ENCODE results near the gene NBPF1.
"Not testable (repeated sequence)": the region's sequence is repeated elsewhere in the genome, so short reads cannot be mapped to it uniquely, and the experiment has no call there.

The NBPF1 gene

DNA sequence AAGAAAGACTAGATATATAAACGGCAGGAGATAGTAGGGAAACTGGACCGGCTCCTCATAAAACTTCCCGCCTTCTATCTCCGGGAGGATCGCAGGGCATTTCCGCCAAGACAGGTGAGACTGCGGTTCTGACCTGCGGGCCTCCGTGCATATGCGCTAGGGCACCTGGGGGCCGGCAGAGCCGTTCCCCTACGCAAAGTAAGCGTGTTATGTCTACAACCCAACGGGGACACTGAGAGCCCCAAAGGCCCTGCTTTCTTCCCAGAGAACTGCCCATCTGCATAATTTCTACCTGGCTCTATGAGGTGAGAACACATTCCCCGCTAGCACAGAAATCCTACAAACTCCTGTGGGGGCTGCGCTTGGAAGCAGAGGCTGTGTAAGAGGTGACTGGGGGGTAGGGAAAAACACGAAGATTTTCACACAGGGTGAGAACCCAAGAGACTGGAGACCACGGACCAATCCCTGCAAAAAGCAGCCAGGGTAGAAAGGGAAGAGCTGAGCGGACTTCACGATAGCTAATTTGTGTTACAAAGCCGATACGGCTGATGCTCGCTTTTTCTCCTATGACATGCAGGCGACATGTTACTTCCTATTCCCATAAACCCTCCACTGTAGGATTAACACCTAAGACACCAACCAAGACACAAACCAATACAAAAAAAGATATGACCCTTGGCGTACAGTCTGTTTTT is 99.8 kb downstream of the NBPF1 start:
- H3K4me3 ChIP-seq (ENCODE audit: low read depth, low read length); in situ Hi-C loops (cut with HindIII; ENCODE audit: low sequenced_read_pairs): not testable (repeated sequence)
- DNase-seq (ENCODE audit: low read depth): peak; percentile 94

GRCh38 chr1:16512624-16513411 is 100.5 kb downstream of the NBPF1 start:
- in situ Hi-C loops (cut with HindIII; ENCODE audit: low sequenced_read_pairs); DNase-seq (ENCODE audit: low read depth): not testable (repeated sequence)

More at GRCh38 chr1:16512624-16513411, 100.5 kb downstream of the NBPF1 start:
- not testable (repeated sequence) for H3K4me3 ChIP-seq (ENCODE audit: low read depth, low read length)
